HCT116 (cell line): ENCODE measurements around the gene NCOA1. TPM values are rescaled to one million over a fixed set of nuclear protein-coding genes. Genes with fewer than 3 reads are reported as not detected.

ENCODE experiments used
- ATAC-seq: fragments of 200-7000 bp; cut with Tn5 transposase; 2 replicates; pipeline ENCODE4 v1.9.1; 2020; ENCODE audit warnings: mild to moderate bottlenecking, moderate library complexity
- BruUV-seq: library from RNA; stranded (reverse); fragments of 400-500 nt; replicated peaks from 2 replicates; lab custom pipeline; 2021; lab: Mats Ljungman, UMichigan
- CTCF ChIA-PET: fragments of 300-600 bp; sonication (Branson Sonifier 250); formaldehyde crosslinking; loops from one replicate; lab custom pipeline; 2021; ENCODE audit warnings: antibody characterized with exemption; lab: Charles Lee
- POLR2A ChIA-PET: fragments of 300-600, 350-600 bp; sonication (Branson Sonifier 250); formaldehyde crosslinking; loops from one replicate; lab custom pipeline; 2021; ENCODE audit warnings: antibody characterized with exemption; lab: Charles Lee
- RAD21 ChIA-PET, 2 experiments: fragments of 300-600 bp; sonication (Branson Sonifier 250); formaldehyde crosslinking; loops; one replicate each; lab custom pipeline; 2023; ENCODE audit warnings: low total read pairs in 2 of 2; ENCODE audit not compliant: uncharacterized antibody in 2 of 2, unreplicated experiment in 2 of 2, low non-redundant PET in 1 of 2; lab: Charles Lee
- DNase-seq: peaks from one replicate; pipeline ENCODE4 v3.0.0-alpha.2; 2010; ENCODE audit warnings: low read depth, low spot score
- H2AFZ ChIP-seq: fragments of 200-600 bp; shearing (Covaris generic), sonication (generic); 2 replicates; pipeline ENCODE4 v1.6.1; 2017; ENCODE audit warnings: low read depth, mixed run types, mixed read lengths, antibody characterized with exemption, low read length; ENCODE audit not compliant: poor library complexity, severe bottlenecking
- H3K27ac ChIP-seq: 2 replicates; pipeline ENCODE4 v1.5.1; 2012; ENCODE audit warnings: low read depth, low read length
- H3K27me3 ChIP-seq: fragments of 200-600 bp; sonication (generic); 2 replicates; pipeline ENCODE4 v1.6.1; 2016; ENCODE audit warnings: mixed run types, low read length, mixed read lengths; ENCODE audit not compliant: insufficient read depth
- H3K36me3 ChIP-seq, 2 experiments: fragments of 200-500 bp in 1 of 2; fragments of 200-600 bp in 1 of 2; sonication (Bioruptor generic) in 1 of 2; sonication (generic) in 1 of 2; 2 replicates each; pipeline versions ENCODE4 v1.5.1 to v1.6.1; 2014 to 2016; ENCODE audit warnings: low read length in 2 of 2, inconsistent platforms in 1 of 2, mixed read lengths in 1 of 2, mixed run types in 1 of 2; ENCODE audit not compliant: insufficient read depth in 2 of 2, control insufficient read depth in 1 of 2
- H3K4me1 ChIP-seq, 2 experiments: fragments of 200-600 bp in 1 of 2; sonication (generic) in 1 of 2; 2 replicates each; pipeline versions ENCODE4 v1.5.1 to v1.6.1; 2012 to 2017; ENCODE audit warnings: low read length in 2 of 2, inconsistent platforms in 1 of 2, mild to moderate bottlenecking in 1 of 2, mixed read lengths in 1 of 2, mixed run types in 1 of 2, moderate library complexity in 1 of 2; ENCODE audit not compliant: insufficient read depth in 2 of 2, control insufficient read depth in 1 of 2
- H3K4me2 ChIP-seq: fragments of 200-600 bp; sonication (generic); 2 replicates; pipeline ENCODE4 v1.6.1; 2017; ENCODE audit warnings: mixed run types, low read length, mixed read lengths
- H3K4me3 ChIP-seq, 2 experiments: fragments of 200-600 bp in 1 of 2; sonication (generic) in 1 of 2; replicated peaks in 1 of 2; 2 replicates each; pipeline ENCODE4 v1.5.1; 2011 to 2016; ENCODE audit warnings: low read length in 2 of 2, control low read depth in 1 of 2, low read depth in 1 of 2, mild to moderate bottlenecking in 1 of 2, mixed read lengths in 1 of 2, mixed run types in 1 of 2
- H3K79me2 ChIP-seq: fragments of 200-600 bp; sonication (generic); 2 replicates; pipeline ENCODE4 v1.6.1; 2017; ENCODE audit warnings: mild to moderate bottlenecking, mixed run types, low read length, moderate library complexity, mixed read lengths; ENCODE audit not compliant: insufficient read depth
- H3K9ac ChIP-seq: fragments of 200-600 bp; sonication (generic); 2 replicates; pipeline ENCODE4 v1.6.1; 2016; ENCODE audit warnings: low read length, mixed read lengths
- H3K9me2 ChIP-seq: fragments of 200-600 bp; sonication (generic), shearing (Covaris generic); 2 replicates; pipeline ENCODE4 v1.6.1; 2017; ENCODE audit warnings: mixed run types, mild to moderate bottlenecking, moderate library complexity; ENCODE audit not compliant: insufficient read depth
- H3K9me3 ChIP-seq, 2 experiments: fragments of 200-500 bp in 1 of 2; fragments of 200-600 bp in 1 of 2; sonication (Bioruptor generic) in 1 of 2; sonication (generic) in 1 of 2; 2 replicates each; pipeline ENCODE4 v1.6.1; 2014 to 2017; ENCODE audit warnings: low read length in 2 of 2, mixed read lengths in 2 of 2, inconsistent platforms in 1 of 2, low read depth in 1 of 2, mild to moderate bottlenecking in 1 of 2, mixed run types in 1 of 2, moderate library complexity in 1 of 2; ENCODE audit not compliant: control insufficient read depth in 1 of 2, insufficient read depth in 1 of 2
- H4K20me1 ChIP-seq: fragments of 200-600 bp; sonication (generic), shearing (Covaris generic); 2 replicates; pipeline ENCODE4 v1.6.1; 2017; ENCODE audit warnings: mixed run types, mild to moderate bottlenecking, moderate library complexity; ENCODE audit not compliant: insufficient read depth
- CBX3 ChIP-seq: IDR thresholded peaks from 2 replicates; pipeline ENCODE4 v1.6.1; 2012; ENCODE audit warnings: low read depth
- CEBPB ChIP-seq: IDR thresholded peaks from 2 replicates; pipeline ENCODE4 v1.6.1; 2012; ENCODE audit warnings: low read depth
- CTCF ChIP-seq, 3 experiments: fragments of 200-600 bp in 1 of 3; sonication (generic) in 1 of 3; IDR thresholded peaks in 2 of 3; conservative IDR thresholded peaks in 1 of 3; 2 replicates each; pipeline ENCODE4 v1.5.1; 2012 to 2017; ENCODE audit warnings: low read depth in 2 of 3, low read length in 2 of 3, antibody characterized with exemption in 1 of 3, borderline replicate concordance in 1 of 3, control low read depth in 1 of 3, mild to moderate bottlenecking in 1 of 3, mixed read lengths in 1 of 3, mixed run types in 1 of 3, moderate library complexity in 1 of 3; ENCODE audit not compliant: insufficient read depth in 1 of 3
- EGR1 ChIP-seq: IDR thresholded peaks from 2 replicates; pipeline ENCODE4 v1.6.1; 2012; ENCODE audit warnings: low read depth
- ELF1 ChIP-seq: IDR thresholded peaks from 2 replicates; pipeline ENCODE4 v1.6.1; 2012; ENCODE audit warnings: low read depth, borderline replicate concordance
- EZH2phosphoT487 ChIP-seq: fragments of 200-600 bp; IDR thresholded peaks from 2 replicates; pipeline ENCODE4 v1.6.1; 2018; ENCODE audit warnings: antibody characterized with exemption, borderline replicate concordance
- FOSL1 ChIP-seq: IDR thresholded peaks from 2 replicates; pipeline ENCODE4 v1.6.1; 2012; ENCODE audit warnings: low read depth
- MAX ChIP-seq: IDR thresholded peaks from 2 replicates; pipeline ENCODE4 v1.6.1; 2012
- POLR2AphosphoS5 ChIP-seq: IDR thresholded peaks from 2 replicates; pipeline ENCODE4 v1.6.1; 2011; ENCODE audit warnings: mild to moderate bottlenecking, low read depth, low read length, moderate library complexity
- RAD21 ChIP-seq: IDR thresholded peaks from 2 replicates; pipeline ENCODE4 v1.6.1; 2012; ENCODE audit warnings: low read depth, mild to moderate bottlenecking
- REST ChIP-seq: IDR thresholded peaks from 2 replicates; pipeline ENCODE4 v1.6.1; 2012; ENCODE audit warnings: low read depth
- SIN3A ChIP-seq: IDR thresholded peaks from 2 replicates; pipeline ENCODE4 v1.6.1; 2012; ENCODE audit warnings: low read depth
- SP1 ChIP-seq: IDR thresholded peaks from 2 replicates; pipeline ENCODE4 v1.6.1; 2012; ENCODE audit warnings: low read depth
- YY1 ChIP-seq: IDR thresholded peaks from 2 replicates; pipeline ENCODE4 v1.6.1; 2011; ENCODE audit warnings: low read length, low read depth, moderate library complexity, mild to moderate bottlenecking; ENCODE audit not compliant: insufficient replicate concordance; ENCODE audit errors: extremely low read depth
- intact Hi-C: fragments of 100-400 bp; cut with micrococcal nuclease; formaldehyde crosslinking; loops from 2 replicates; pipeline ENCODE4 v1.10.0; 2022
- total RNA-seq: library from RNA; stranded (reverse); gene quantifications from one replicate; pipeline ENCODE4 v1.2.1, GENCODE V29; 2021; ENCODE audit not compliant: unreplicated experiment
- TF ChIP-seq, protein P1 (sequence below): IDR thresholded peaks from 2 replicates; pipeline ENCODE4 v1.6.1; 2011; ENCODE audit warnings: mild to moderate bottlenecking, low read length, moderate library complexity; ENCODE audit not compliant: insufficient replicate concordance; ENCODE audit errors: extremely low read depth

The NCOA1 gene
- total RNA-seq, 1 experiment from 2014 or later = 10.4 TPM

DNA sequence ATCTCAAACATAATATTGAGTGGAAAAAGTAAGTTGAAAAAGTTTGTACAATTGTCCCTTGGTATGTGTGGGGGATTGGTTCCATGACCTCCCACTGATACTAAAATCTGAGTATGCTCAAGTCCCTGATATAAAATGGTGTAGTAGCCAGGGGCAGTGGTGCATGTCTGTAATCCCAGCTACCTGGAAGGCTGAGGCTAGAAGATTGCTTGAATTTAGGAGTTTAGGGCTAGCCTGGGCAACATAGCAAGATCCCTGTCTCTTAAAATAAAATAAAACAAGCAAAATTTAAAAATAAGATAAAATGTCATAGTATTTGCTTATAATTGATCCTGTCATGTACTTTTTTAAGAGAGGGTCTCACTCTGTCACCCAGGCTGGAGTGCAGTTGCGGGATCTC is 180.2 kb downstream of the NCOA1 start:
- no peak overlapping the region for H3K4me2 ChIP-seq
- H3K36me3 ChIP-seq = no peaks in the 10 kb centered on the region
- ChIA-PET CTCF (no interaction called here), RAD21 (no interaction called here)
- no peak overlapping the region for H3K9ac ChIP-seq
- no peaks in the 10 kb centered on the region for H3K79me2 ChIP-seq
- ATAC-seq = no peak
- DNase-seq = no peak
- no peaks in the 10 kb centered on the region for H3K9me2 ChIP-seq
- no peak overlapping the region for H3K4me3 ChIP-seq
- H3K4me1 ChIP-seq = no peaks in the 10 kb centered on the region
- H3K27me3 ChIP-seq = no peaks in the 10 kb centered on the region
- TF ChIP-seq RAD21 (no peak), SP1 (no peak), CBX3 (no peak), ELF1 (no peak), YY1 (no peak), EZH2phosphoT487 (no peak), MAX (no peak), POLR2AphosphoS5 (no peak), REST (no peak), EGR1 (no peak), CEBPB (no peak), SIN3A (no peak), FOSL1 (no peak), CTCF (IDR thresholded peaks at IDR 0.05 in 2 of 3, conservative IDR thresholded peaks at IDR 0.05 in 1 of 3; ENCODE audit: borderline replicate concordance in 1 of 3, insufficient read depth in 1 of 3, low read depth in 2 of 3, low read length in 2 of 3) (no peak)
- TF ChIP-seq, protein P1, sequence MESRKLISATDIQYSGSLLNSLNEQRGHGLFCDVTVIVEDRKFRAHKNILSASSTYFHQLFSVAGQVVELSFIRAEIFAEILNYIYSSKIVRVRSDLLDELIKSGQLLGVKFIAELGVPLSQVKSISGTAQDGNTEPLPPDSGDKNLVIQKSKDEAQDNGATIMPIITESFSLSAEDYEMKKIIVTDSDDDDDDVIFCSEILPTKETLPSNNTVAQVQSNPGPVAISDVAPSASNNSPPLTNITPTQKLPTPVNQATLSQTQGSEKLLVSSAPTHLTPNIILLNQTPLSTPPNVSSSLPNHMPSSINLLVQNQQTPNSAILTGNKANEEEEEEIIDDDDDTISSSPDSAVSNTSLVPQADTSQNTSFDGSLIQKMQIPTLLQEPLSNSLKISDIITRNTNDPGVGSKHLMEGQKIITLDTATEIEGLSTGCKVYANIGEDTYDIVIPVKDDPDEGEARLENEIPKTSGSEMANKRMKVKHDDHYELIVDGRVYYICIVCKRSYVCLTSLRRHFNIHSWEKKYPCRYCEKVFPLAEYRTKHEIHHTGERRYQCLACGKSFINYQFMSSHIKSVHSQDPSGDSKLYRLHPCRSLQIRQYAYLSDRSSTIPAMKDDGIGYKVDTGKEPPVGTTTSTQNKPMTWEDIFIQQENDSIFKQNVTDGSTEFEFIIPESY = no peak
- TF ChIP-seq, all 23 proteins: peak for 0
- Histone ChIP-seq H4K20me1 (no peaks in the 10 kb centered on the region), H3K27ac (no peak overlapping the region), H3K9me3 (no peaks in the 10 kb centered on the region), H2AFZ (no peak overlapping the region)
- POLR2A ChIA-PET = no interaction called here
- intact Hi-C loops = no loop called here
- BruUV-seq = no TSS peak
